ENCODE data around the gene TOP1.

The TOP1 gene

DNA sequence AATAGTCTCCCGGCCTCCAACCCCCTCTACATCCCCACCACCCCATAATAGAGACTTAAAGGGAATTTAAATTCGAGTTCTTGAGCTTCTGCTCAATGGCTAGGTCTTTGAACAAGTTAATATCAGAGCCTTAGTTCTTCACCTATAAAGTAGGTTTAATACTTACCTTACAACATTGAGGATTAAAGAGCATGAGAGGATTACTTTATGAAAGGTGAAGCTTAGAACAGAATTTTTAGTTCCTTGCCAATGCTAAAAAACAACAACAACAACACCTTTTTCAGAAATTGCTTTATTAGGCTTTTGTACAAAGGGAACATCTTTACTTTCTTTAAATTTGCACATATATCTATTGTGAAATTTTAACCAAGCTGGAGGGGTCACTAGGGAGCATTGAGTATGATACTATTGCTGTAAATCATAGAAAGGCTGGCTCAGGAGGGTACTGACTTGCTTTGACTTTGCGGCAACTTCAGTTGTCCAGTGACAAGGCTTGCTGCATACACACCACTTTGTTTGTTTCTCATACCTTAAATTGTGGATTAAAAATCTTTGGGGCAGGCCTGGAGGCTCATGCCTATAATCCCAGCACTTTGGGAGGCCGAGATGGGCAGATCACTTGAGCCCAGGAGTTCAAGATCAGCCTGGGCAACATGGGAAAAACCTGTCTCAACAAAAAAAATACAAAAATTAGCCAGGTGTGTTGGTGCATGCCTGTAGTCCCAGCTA lies 9.7 kb downstream of the TOP1 start:
- DNase-seq (ENCODE audit: low read depth) = no peak

DNA sequence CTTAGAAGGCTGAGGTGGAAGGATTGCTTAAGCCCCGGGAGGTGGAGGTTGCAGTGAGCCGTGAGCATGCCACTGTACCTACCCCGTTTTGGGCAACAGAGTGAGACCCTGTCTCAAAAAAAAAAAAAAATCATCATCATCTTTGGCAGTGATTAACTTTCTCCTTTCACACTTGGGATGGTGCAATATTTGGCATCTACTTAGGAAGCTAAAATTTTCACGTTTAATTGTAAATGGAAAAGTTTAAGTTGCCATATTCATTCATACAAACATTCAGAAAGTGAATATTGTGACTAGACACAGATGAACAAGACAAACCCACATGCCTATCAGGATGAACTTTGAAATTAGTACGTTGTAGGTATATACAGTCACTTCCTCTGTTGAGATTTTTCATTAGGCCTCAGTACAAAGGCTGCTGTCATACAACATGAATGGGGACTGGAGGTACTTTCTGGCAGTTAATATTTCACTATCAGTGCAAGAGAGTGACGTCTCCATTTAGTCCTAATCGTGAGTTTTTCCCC lies 10.3 kb downstream of the TOP1 start:
- DNase-seq (ENCODE audit: low read depth) = no peak

DNA sequence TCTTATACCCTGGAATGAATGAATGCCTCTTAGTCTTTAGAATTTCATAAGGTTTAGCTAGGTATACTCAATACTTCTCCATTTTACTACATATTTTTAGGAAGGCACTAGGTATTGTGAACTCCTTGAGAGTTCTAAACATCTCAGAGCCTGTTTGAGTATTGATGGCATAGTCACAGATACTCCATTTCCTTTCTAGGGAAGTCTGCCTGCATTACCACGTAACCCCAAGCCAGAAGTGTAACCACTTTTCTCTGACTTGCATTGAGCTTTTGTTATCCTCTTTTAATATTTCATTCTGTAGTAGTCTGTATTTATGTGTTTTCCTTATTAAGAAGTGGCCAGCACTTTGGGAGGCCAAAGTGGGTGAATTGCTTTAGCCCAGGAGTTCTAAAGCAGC lies 12.2 kb downstream of the TOP1 start:
- no peak for DNase-seq (ENCODE audit: low read depth)

DNA sequence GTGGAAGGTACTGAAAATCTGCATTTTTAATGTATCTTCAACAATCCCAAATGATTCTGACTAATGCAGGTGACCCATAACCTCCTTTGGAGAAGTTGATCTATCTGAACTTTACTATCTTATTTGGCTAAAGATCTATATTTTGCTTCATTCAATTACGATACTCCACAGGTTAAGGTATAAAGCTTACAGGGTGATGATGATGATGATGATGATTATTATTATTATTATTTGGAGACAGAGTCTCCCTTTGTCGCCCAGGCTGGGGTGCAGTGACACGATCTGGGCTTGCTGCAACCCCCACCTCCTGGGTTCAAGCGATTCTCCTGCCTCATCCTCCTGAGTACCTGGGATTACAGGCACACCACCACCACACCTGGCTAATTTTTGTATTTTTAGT lies 13.1 kb downstream of the TOP1 start:
- DNase-seq (ENCODE audit: low read depth) = no peak

DNA sequence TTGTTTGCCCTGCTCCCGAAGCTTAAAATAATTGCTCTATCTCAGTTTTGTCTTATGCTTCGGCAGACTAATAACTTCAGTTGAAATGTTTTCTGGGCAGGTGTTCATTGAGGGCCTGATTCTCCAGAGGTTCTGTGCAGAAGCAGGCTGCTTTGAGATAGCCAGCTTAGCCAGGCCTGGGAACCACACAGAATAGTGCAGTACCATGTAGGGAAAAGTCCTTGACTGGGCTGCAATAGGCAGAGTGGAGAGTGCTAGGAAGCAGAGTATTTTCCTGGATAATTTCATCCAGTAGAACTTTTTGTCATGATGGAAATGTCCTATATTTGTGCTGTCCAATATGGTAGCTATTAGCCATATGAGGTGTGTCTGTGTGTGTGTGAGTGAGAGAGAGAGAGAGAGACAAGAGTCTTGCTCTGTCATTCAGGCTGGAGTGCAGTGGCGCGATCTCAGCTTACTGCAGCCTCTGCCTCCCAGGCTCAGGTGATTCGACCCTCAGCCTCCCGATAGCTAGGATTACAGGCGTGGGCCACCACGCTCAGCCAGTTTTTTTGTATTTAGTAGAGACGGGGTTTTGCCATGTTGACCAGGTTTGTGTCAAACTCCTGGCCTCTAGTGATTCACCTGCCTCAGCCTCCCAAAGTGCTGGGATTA lies 15.9 kb downstream of the TOP1 start:
- DNase-seq (ENCODE audit: low read depth) = no peak

DNA sequence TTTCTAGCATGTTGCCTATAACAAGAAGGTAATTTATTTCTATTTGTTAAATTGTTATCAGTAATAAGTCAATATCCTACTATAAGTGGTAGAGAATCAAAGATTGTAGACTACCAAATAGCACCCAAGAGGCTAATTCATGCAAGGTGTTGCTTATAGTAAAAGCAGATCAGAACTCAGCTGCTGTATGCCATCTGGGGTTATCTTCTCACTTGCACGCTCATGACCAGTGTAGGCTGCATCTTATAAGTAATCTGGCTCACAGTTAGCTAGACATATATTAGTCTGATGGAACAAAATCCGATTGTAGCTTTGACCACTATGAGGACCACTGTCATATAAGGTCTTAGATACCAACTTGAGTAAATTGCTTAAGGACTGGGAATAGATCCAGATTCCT lies 17.0 kb downstream of the TOP1 start:
- no peak for DNase-seq (ENCODE audit: low read depth)

DNA sequence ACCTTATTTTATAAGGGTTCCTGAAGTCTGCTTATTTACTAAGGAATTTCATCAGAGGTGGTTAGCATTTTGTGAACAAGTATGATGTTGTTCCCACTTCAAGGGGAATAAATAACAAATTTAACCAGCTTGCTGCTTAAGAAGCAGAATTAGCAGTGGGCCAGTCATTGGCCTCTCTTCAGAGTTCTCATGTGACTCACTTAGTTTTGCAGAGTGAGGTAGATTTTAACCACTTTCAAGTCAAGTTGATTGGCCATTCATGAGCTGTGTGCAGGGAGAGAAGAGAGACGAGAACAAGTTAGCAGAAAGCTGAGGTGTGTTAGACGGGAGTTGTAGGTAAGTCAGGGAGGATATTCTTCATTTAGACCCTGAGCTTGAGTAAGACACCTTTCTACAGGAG lies 18.1 kb downstream of the TOP1 start:
- DNase-seq (ENCODE audit: low read depth) = no peak

DNA sequence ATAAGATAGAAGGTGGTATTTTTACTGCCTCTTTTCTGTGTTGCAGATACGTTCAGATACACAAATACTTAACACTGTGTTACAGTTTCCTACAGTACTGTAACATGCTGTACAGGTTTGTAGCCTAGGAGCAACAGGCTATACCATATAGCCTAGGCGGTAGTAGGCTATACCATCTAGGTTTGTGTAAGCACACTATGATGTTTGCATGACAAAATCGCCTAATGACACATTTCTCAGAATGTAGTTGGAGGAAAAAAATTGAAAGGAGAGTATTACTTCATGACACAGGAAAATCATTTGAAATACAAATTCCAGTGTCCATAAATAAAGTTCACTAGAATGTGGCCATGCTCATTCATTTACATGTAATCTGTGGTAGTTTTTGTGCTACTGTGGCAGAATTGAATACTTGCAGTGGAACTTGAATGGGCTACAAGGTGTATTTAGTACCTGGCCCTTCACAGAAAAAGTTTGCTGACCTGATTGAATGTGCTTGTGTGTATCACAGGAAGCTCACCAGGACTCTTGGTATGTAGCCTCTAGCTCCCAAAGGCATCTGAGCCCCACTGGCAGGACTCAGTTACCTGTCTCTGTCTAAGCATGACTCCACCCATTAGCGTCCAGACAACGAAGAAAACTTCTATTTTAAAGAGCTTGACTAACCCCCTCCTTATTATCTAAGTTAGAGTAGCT lies 18.8 kb downstream of the TOP1 start:
- no peak for DNase-seq (ENCODE audit: low read depth)

DNA sequence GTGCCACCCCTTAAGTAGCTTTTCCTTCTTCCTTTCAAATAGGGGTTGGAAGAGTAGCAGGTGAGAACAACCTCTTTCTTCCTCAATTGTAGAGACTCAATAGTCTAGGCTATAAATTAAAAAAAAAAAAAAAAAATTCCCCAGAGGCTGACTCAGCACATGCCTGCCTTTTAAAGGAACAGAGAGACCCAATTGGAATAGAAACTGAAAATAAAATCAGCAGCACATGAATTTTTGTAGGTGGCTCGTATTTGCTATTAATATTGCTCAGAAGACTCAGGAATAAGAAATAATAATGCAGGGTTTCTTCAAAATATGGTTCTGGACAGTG lies 19.3 kb downstream of the TOP1 start:
- no peak for DNase-seq (ENCODE audit: low read depth)

DNA sequence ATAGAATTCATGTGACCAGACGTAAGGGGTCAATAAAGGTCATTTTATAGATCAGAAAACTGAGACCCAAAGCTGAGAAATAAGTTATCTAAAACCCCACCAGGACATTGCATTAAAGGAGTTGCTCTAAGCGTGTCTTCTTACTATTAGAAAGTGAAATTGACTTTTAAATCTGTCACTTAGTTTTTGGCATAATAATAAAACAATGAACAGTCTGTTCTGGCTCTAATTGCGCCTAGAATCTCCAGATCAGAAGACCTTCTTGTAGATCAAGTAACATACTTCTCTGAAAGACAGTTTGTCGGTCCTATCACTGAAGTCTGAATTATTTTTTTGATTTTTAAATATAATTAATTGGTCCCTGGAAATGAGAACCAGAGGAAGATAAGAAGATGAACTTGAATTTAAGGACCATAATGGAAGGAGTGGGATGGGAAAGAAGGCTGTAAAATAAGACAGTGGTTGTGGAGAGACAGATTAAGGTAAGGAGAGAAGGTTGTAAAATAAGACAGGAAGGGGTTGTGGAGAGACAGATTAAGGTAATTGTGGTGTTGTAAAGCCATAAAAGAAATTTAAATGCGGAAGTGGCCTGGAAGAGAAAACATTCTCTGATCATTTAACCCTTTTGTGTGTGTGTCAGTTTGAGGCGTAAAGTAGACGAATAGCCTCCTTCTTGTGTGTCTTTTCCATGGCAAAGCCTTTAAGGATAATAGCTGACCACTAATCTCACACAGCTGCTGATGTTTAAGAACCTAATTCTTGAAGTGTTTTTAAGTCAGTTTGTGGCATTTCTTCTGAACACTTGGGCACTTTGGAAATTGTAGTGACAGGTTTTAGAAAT lies 20.1 kb downstream of the TOP1 start:
- no peak for DNase-seq (ENCODE audit: low read depth)

DNA sequence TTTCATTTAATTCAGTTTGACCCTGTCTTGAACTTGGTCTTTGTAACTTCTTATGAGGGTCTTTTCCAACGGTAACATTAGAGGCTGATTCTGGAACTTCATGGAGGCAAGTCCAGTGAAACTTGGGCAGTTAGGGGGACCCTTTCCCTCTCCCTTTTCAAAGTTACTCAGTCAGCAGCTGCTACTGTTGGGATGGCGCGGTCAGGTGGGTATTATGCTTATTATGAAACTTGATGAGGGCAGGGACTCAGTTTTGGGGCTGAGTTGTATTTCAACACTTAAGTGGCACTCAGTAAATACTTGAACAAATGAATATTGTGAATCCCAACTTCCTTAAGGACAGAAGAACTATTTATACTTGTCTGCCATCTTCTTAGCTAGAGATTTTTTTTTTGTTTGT lies 20.8 kb downstream of the TOP1 start:
- DNase-seq (ENCODE audit: low read depth) = no peak

DNA sequence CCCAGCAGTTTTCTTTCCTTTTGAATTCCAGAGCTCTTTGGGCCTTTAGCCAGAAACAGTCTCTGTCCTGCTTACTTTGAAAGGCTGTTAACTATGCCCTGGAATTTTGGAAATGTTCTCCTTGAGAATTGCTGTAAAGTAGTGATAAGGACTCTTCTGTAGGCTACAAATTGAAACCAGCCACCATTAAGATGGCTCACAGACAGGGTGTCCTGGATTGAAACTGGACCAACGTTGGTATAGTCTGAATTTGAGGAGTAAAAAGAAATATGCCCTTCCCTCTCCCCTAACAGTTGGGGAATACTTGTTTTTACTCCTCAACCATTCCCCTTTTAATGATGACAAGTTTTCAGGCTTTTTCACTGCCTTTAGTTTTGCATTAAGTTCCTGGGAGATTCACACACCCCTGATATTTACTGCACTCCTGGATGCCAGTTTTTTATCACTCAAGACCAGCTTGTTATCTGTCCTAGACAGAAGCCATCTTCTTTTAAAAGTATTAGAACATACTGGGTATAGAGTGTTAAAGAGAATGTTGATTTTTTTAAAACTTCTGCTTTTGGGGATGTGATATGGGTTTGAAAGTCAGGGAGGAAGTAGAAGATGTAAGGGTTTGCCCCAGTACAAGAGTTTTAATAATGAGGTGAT lies 21.9 kb downstream of the TOP1 start:
- DNase-seq (ENCODE audit: low read depth) = no peak

DNA sequence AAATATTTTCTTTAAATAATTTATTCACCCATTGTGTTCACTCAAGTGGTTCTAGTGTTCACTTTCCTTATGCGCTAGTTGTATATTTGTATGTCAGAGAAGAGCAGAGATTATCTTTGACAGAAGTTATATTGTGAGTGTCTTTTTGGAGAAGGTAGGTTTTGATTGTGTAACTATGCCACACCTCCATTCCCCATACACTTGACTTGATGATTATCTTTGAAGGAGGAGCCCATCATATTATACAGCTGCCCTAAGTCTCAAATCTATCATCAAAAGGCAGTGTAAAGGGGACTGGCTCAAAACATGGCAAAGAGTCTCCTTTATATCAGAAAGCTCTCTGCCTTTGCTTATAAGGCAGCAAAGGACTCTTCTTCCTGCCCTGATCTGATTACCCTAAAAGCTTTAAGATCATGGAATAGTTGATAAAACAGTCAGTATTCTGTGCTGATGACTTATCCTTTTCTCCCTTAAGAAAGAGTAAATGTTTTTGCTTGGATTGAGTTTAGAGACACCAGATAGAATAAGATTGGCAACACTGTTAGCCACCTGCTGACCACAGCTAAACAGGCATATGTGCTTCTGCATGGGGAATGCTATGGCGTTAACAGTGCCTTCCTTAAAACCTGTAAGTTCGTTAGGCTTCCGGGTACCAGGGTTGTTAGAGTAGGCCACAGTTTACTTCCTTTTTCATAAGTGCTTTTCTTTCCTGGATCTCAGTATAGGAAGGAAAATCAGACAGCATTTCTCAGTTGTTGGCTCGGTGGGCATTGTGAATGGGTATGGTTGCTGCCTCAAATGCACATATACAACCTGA lies 22.6 kb downstream of the TOP1 start:
- DNase-seq (ENCODE audit: low read depth) = no peak

DNA sequence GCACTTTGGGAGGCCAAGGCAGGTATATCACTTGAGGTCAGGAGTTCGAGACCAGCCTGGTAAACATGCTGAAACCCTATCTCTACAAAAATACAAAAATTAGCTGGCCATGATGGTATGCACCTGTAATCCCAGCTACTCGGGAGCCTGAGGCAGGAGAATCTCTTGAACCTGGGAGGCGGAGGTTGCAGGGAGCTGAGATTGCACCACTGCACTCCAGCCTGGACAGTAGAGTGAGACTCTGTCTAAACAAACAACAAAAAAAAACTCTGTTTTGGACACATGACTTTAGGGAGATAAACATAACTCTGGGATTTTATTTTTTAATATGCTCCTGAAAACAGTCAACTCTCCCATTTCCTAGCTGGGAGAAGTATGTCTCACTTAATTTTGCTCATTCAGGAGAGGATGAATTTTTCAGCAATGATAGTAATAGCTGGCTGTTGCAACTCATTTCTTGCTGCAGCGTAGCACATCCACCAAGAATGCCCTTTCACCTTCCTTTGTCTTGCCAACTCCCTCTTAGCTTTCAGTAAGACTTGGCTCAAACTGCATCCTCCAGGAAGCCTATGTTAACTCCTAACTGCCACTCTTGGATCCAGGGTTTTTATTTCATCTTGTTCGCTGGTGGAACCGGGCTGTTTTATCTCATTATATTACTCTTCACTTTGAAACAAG lies 24.3 kb downstream of the TOP1 start:
- no peak for DNase-seq (ENCODE audit: low read depth)

DNA sequence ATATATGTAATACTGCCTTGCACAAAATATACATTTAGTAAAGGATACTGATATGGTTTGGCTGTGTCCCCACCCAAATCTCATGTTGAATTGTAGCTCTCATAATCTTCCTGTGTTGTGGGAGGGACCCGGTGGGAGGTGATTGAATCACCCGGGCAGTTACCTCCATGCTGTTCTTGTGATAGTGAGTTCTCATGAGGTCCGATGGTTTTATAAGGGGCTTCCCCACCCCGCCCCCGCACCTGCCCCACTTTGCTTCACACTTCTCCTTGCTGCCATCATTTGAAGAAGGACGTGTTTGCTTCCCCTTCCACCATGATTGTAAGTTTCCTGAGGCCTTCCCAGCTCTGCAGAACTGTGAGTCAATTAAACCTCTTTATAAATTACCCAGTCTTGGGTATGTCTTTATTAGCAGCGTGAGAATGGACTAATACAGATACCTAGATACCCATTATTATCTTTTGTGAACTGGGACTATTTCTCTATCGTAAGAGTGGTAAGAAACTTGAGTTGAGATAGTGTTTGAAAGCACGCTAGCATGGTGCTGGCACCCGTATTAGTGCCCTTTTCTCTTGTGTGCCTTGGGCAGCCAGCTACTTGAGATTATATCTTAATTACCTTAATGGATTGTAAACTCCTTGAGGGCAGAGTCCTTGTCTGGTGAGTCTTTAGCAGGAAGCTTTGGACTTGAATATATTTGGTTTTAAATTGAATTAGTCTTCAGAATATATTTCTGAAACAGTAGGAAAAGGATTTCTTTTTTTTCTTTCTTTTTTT lies 25.6 kb downstream of the TOP1 start:
- no peak for DNase-seq (ENCODE audit: low read depth)

DNA sequence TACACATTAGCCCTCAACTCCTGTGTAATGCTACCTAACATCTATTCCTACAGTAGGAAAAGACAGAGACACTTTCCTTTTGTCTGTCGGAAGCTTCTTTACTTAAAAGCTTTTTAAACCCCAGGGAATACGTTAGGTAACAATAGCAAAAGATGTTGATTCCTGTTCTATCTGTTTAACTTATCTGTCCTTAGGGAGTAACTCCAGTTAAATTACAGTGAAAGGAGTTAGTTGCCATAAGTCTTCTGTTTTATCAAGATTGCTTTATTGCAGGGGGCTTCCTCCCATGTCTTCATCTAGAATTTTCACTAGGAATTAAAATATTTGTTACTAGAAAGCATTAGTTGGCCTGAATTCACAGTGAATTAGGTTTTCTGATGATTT lies 26.2 kb downstream of the TOP1 start:
- no peak for DNase-seq (ENCODE audit: low read depth)

DNA sequence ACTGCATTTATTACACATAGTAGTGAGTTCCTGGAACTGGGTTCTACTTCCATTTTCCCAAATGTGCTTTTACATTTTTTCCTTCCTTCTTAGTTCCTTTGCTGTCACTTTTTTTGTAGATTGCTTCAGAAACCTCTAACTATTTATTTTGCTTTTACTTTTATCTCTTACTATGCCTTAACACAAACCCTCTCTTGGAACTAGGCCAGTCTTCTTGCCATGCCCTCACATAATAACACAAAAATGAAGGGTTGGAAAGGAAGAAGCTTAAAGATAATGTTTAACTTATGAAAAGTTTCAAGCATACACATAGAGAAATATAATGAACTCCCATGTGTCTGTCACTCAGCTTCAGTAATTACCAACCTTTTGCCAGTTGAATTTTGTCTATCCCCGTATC lies 27.1 kb downstream of the TOP1 start:
- no peak for DNase-seq (ENCODE audit: low read depth)

DNA sequence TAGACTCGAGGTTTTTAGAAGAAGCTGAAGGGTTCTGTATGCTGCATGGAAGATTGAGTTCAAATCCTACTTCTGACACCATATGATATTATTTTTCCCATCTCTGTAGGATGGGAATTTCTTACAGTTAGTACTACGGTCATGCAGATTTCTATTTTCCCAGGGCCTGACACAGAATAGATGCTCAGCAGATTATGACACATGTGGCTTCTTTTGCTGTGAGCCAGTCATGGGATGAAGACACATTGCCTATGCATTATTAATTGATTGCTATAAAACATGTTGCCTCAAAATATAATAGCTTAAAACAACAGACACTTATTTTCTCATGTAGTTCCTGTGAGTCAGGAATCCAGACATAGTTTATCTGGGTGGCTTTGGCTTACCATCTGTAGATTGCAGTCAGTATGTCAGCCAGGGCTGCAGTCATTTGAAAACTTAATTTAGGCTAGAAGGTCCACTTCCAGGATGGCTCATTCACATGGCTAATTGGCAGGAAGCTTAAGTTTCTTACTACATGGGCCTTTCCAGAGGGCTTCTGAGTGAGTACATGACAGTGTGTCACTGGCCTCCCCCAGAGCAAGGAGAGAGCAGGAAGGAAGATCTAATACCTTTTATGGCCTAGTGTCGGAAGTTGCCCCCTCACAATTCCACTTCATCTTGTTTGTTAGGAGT lies 29.5 kb downstream of the TOP1 start:
- no peak for DNase-seq (ENCODE audit: low read depth)
